Small intestine (tissue), 4 donors: ENCODE measurements around the gene TNFSF12. TPM values are rescaled to one million over a fixed set of nuclear protein-coding genes. Genes with fewer than 3 reads are reported as not detected.

Experiments used
- polyA plus RNA-seq, 4 donors: library from polyadenylated mRNA; stranded (reverse) in 3 of 4; unstranded in 1 of 4; fragments of 200-250 nt in 3 of 4; fragments of 120-200 nt in 1 of 4; gene quantifications; one replicate each; pipeline versions ENCODE4 v1.2.1 to v1.2.3, GENCODE V29; 2013
- donor health status: healthy with polysubstance abuse.
- donor health status: Bipolar disorder and iron deficiency.
- donor health status: healthy.

Gene TNFSF12
- polyA plus RNA-seq, 4 donors, result 8.1 to 31.1 (median 22.1) TPM

Other genes starting within 250 kb of the TNFSF12 start
- gene EIF5A, start 241.4 kb upstream of the TNFSF12 start, polyA plus RNA-seq, result 100 to 1,000 TPM; 238 to 606 (median 340) TPM
- 100 to 1,000 TPM in 2 of 4 donors, 10 to 100 TPM in 2; 48.3 to 152 (median 86.3) TPM for gene GPS2, start 233.7 kb upstream of the TNFSF12 start, polyA plus RNA-seq
- 10 to 100 TPM; 14.3 to 36.9 (median 22.7) TPM for gene NEURL4, start 219.7 kb upstream of the TNFSF12 start, polyA plus RNA-seq
- 10 to 100 TPM in 1 of 4 donors, 1 to 10 TPM in 3; 3.8 to 43.5 (median 8.5) TPM for gene ACAP1, start 212.5 kb upstream of the TNFSF12 start, polyA plus RNA-seq
- 1 to 10 TPM; 6.0 to 8.6 (median 7.9) TPM for gene KCTD11, start 196.9 kb upstream of the TNFSF12 start, polyA plus RNA-seq
- not detected for gene TMEM95, start 193.9 kb upstream of the TNFSF12 start, polyA plus RNA-seq
- 10 to 100 TPM in 2 of 4 donors, 1 to 10 TPM in 2; 8.8 to 16.3 (median 10.7) TPM for gene TNK1, start 168.0 kb upstream of the TNFSF12 start, polyA plus RNA-seq
- 10 to 100 TPM in 3 of 4 donors, 1 to 10 TPM in 1; 6.3 to 18.0 (median 13.6) TPM for gene PLSCR3, start 154.5 kb upstream of the TNFSF12 start, polyA plus RNA-seq
- gene TMEM256, start 145.0 kb upstream of the TNFSF12 start, polyA plus RNA-seq, result 100 to 1,000 TPM; 193 to 771 (median 385) TPM
- 1 to 10 TPM in 2 of 4 donors, under 1 TPM in 2; 0.22 to 6.1 (median 2.6) TPM for gene NLGN2, start 141.2 kb upstream of the TNFSF12 start, polyA plus RNA-seq
- not detected for gene SPEM1, start 128.7 kb upstream of the TNFSF12 start, polyA plus RNA-seq
- not detected for gene SPEM2, start 123.4 kb upstream of the TNFSF12 start, polyA plus RNA-seq
- gene SPEM3, start 120.2 kb upstream of the TNFSF12 start, polyA plus RNA-seq, result not detected
- gene TMEM102, start 113.6 kb upstream of the TNFSF12 start, polyA plus RNA-seq, result 10 to 100 TPM in 2 of 4 donors, 1 to 10 TPM in 2; 9.3 to 14.9 (median 10.2) TPM
- under 1 TPM in 2 of 4 donors, not detected in 2; 0.61 to 0.86 TPM for gene FGF11, start 109.5 kb upstream of the TNFSF12 start, polyA plus RNA-seq
- 10 to 100 TPM in 3 of 4 donors, 1 to 10 TPM in 1; 8.4 to 11.9 (median 10.4) TPM for gene CHRNB1, start 104.0 kb upstream of the TNFSF12 start, polyA plus RNA-seq
- 10 to 100 TPM in 2 of 4 donors, 1 to 10 TPM in 2; 7.6 to 76.4 (median 12.4) TPM for gene ZBTB4, start 69.4 kb upstream of the TNFSF12 start, polyA plus RNA-seq
- under 1 TPM in 1 of 4 donors, not detected in 3; 0.49 TPM for gene SLC35G6, start 67.6 kb upstream of the TNFSF12 start, polyA plus RNA-seq
- gene POLR2A, start 64.7 kb upstream of the TNFSF12 start, polyA plus RNA-seq, result 100 to 1,000 TPM in 1 of 4 donors, 10 to 100 TPM in 2, 1 to 10 TPM in 1; 10.0 to 104 (median 20.8) TPM
- 100 to 1,000 TPM in 1 of 4 donors, 10 to 100 TPM in 3; 23.0 to 107 (median 28.5) TPM for gene TNFSF13, start 9.7 kb downstream of the TNFSF12 start, polyA plus RNA-seq
- gene SENP3, start 12.9 kb downstream of the TNFSF12 start, polyA plus RNA-seq, result 10 to 100 TPM; 39.8 to 66.7 (median 53.3) TPM
- 100 to 1,000 TPM in 3 of 4 donors, 10 to 100 TPM in 1; 60.2 to 708 (median 171) TPM for gene CD68, start 30.6 kb downstream of the TNFSF12 start, polyA plus RNA-seq
- 100 to 1,000 TPM in 2 of 4 donors, 10 to 100 TPM in 2; 69.7 to 126 (median 96.4) TPM for gene MPDU1, start 34.8 kb downstream of the TNFSF12 start, polyA plus RNA-seq
- 1 to 10 TPM in 2 of 4 donors, not detected in 2; 1.2 to 1.3 TPM for gene SOX15, start 41.0 kb downstream of the TNFSF12 start, polyA plus RNA-seq
- 10 to 100 TPM; 25.1 to 41.1 (median 30.9) TPM for gene FXR2, start 65.8 kb downstream of the TNFSF12 start, polyA plus RNA-seq
- 1,000 to 10,000 TPM in 2 of 4 donors, 100 to 1,000 TPM in 2; 204 to 1,210 (median 689) TPM for gene SAT2, start 78.8 kb downstream of the TNFSF12 start, polyA plus RNA-seq
- 10 to 100 TPM in 3 of 4 donors, 1 to 10 TPM in 1; 2.6 to 38.8 (median 20.6) TPM for gene SHBG, start 81.1 kb downstream of the TNFSF12 start, polyA plus RNA-seq
- 1 to 10 TPM in 2 of 4 donors, not detected in 2; 1.1 to 1.9 TPM for gene ATP1B2, start 101.9 kb downstream of the TNFSF12 start, polyA plus RNA-seq
- 10 to 100 TPM in 2 of 4 donors, 1 to 10 TPM in 2; 8.7 to 51.8 (median 26.3) TPM for gene TP53, start 138.4 kb downstream of the TNFSF12 start, polyA plus RNA-seq
- gene WRAP53, start 139.4 kb downstream of the TNFSF12 start, polyA plus RNA-seq, result 10 to 100 TPM in 3 of 4 donors, 1 to 10 TPM in 1; 7.1 to 17.7 (median 11.2) TPM
- 1 to 10 TPM in 2 of 4 donors, not detected in 2; 1.1 to 2.0 TPM for gene EFNB3, start 156.1 kb downstream of the TNFSF12 start, polyA plus RNA-seq
- under 1 TPM in 2 of 4 donors, not detected in 2; 0.04 to 0.09 TPM for gene DNAH2, start 168.7 kb downstream of the TNFSF12 start, polyA plus RNA-seq